Loucy (cell line): Measurements from ENCODE around the gene SIM2.

Experiments used
- H2AFZ ChIP-seq: fragments of 200-600 bp; sonication (generic); 2 replicates; pipeline ENCODE4 v1.6.0; 2016; ENCODE audit warnings: antibody characterized with exemption, mild to moderate bottlenecking, low read length, moderate library complexity
- H3F3A ChIP-seq: fragments of 200-600 bp; 2 replicates; pipeline ENCODE4 v1.6.0; 2016; ENCODE audit warnings: antibody characterized with exemption, low read depth, mild to moderate bottlenecking
- H3K27me3 ChIP-seq: fragments of 200-600 bp; sonication (generic); 2 replicates; pipeline ENCODE4 v1.6.1; 2014; ENCODE audit warnings: low read length, mild to moderate bottlenecking; ENCODE audit not compliant: insufficient read depth, poor library complexity, severe bottlenecking
- H3K36me3 ChIP-seq: fragments of 200-600 bp; sonication (generic); 2 replicates; pipeline ENCODE4 v1.6.1; 2016; ENCODE audit warnings: low read length; ENCODE audit not compliant: insufficient read depth
- H3K4me1 ChIP-seq: fragments of 200-600 bp; sonication (generic); 2 replicates; pipeline ENCODE4 v1.5.1; 2014; ENCODE audit warnings: low read length, mild to moderate bottlenecking; ENCODE audit not compliant: insufficient read depth, poor library complexity, severe bottlenecking
- H3K4me2 ChIP-seq: fragments of 200-600 bp; sonication (generic); 2 replicates; pipeline ENCODE4 v1.6.0; 2014; ENCODE audit warnings: antibody characterized with exemption, low read length, low read depth, mild to moderate bottlenecking; ENCODE audit not compliant: poor library complexity, severe bottlenecking
- H3K4me3 ChIP-seq: fragments of 200-600 bp; sonication (generic); 2 replicates; pipeline ENCODE4 v1.5.1; 2014; ENCODE audit warnings: low read length, mild to moderate bottlenecking, mixed read lengths; ENCODE audit not compliant: poor library complexity, severe bottlenecking
- H3K79me2 ChIP-seq: fragments of 200-600 bp; sonication (generic); 2 replicates; pipeline ENCODE4 v1.6.1; 2014; ENCODE audit warnings: low read length; ENCODE audit not compliant: insufficient read depth
- H3K9ac ChIP-seq: fragments of 200-600 bp; sonication (generic); 2 replicates; pipeline ENCODE4 v1.6.0; 2014; ENCODE audit warnings: mild to moderate bottlenecking, low read depth, low read length, moderate library complexity; ENCODE audit not compliant: poor library complexity, severe bottlenecking
- H3K9me2 ChIP-seq: fragments of 200-600 bp; sonication (generic); replicated peaks from 2 replicates; pipeline ENCODE4 v1.6.1; 2016; ENCODE audit warnings: low read depth, low read length, mixed read lengths
- H3K9me3 ChIP-seq: fragments of 200-600 bp; sonication (generic); 2 replicates; pipeline ENCODE4 v1.6.1; 2014; ENCODE audit warnings: mild to moderate bottlenecking, antibody characterized with exemption, low read length, low read depth; ENCODE audit not compliant: insufficient read depth
- H4K20me1 ChIP-seq: fragments of 200-600 bp; sonication (generic); 2 replicates; pipeline ENCODE4 v1.6.0; 2014; ENCODE audit warnings: antibody characterized with exemption, low read length, mild to moderate bottlenecking; ENCODE audit not compliant: insufficient read depth, poor library complexity, severe bottlenecking
- CTCF ChIP-seq: fragments of 200-600 bp; sonication (generic); conservative IDR thresholded peaks from 2 replicates; pipeline ENCODE4 v1.5.1; 2014; ENCODE audit warnings: mild to moderate bottlenecking, antibody characterized with exemption, low read length
- EZH2phosphoT487 ChIP-seq: fragments of 200-600 bp; IDR thresholded peaks from 2 replicates; pipeline ENCODE4 v1.6.1; 2018; ENCODE audit warnings: antibody characterized with exemption, mild to moderate bottlenecking, moderate library complexity, borderline replicate concordance

The SIM2 gene

DNA sequence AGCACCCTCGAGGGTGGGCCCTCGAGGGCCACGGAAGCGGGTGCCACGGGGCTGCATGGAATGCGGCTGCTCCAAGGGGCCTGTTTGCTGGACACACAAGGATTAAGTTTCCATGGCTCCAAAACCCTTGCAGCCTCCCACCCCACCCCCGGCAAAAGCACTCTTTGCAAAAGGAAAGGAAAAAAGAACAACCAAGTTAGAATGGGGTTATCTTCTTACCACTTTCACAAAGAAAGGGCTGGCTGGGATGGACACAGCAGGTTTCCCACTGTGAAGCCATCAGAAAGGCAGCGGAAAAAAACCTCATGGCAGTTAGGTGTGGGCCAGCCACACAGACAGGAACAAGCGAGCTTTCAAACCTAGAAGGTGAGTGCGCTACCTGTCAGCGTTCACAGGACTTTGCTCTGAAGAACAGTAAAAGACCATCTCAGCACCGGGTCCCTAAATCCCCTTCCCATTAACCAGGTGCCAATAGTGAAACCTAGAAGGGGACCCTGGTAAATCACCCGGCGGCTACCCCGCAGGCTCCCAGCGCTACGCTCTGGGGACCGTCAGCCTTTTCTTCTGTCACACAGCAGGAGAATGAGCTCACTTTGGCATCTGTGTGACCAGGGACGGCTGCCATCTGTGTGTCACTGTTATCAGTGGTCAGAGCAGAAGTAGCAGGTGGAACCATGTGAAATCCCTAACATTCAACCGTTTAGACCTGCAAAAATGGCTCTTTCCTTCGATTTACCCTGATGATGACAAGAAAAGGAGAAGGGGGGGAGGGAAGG, 93.0 kb downstream of the SIM2 start:
- TF ChIP-seq EZH2phosphoT487 (no peak), CTCF (no peak)
- H3F3A ChIP-seq: no peaks in the 10 kb centered on the region
- H2AFZ ChIP-seq: no peak overlapping the region
- no peak overlapping the region for H3K4me2 ChIP-seq
- no peaks in the 10 kb centered on the region for H3K79me2 ChIP-seq
- peaks cover 4% of the 10 kb centered on the region; the same call in 1 of the 2 replicates for H3K9me3 ChIP-seq
- H3K9me2 ChIP-seq: no peaks in the 10 kb centered on the region
- H4K20me1 ChIP-seq: no peaks in the 10 kb centered on the region
- no peaks in the 10 kb centered on the region for H3K36me3 ChIP-seq
- H3K4me1 ChIP-seq: peaks cover 10% of the 10 kb centered on the region
- H3K9ac ChIP-seq: no peak overlapping the region
- no peak overlapping the region for H3K4me3 ChIP-seq
- no peaks in the 10 kb centered on the region for H3K27me3 ChIP-seq

- no peak for TF ChIP-seq CTCF
- TF ChIP-seq EZH2phosphoT487: no peak
- Histone ChIP-seq H3K4me3 (no peak overlapping the region), H3K4me2 (no peak overlapping the region), H3K9ac (no peak overlapping the region), H2AFZ (no peak overlapping the region), H3K4me1 (peaks cover 10% of the 10 kb centered on the region), H4K20me1 (no peaks in the 10 kb centered on the region), H3K9me3 (peaks cover 4% of the 10 kb centered on the region; the same call in 1 of the 2 replicates), H3K27me3 (no peaks in the 10 kb centered on the region), H3F3A (no peaks in the 10 kb centered on the region), H3K9me2 (no peaks in the 10 kb centered on the region), H3K36me3 (no peaks in the 10 kb centered on the region), H3K79me2 (no peaks in the 10 kb centered on the region)
Measured at GRCh38 chr21:36792505-36792967, 93.6 kb downstream of the SIM2 start.

DNA sequence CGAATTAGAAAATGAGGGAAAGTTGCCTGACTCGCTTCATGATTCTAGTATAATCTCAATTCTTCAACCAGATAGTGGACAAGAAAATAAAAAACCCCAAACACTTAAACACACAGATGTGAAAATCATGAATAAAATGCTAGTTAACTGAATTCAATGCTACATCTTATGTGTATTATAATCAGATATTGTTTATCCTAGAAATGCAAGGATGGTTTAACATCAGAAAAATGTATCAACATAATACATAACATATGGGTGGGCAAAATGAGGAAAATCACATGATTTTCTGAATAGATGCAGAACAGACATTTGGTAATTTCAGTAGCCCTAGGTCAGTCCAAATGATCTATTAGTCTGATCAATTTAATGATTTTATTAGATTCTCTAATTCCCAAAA, 97.2 kb downstream of the SIM2 start:
- TF ChIP-seq CTCF: no peak
- TF ChIP-seq EZH2phosphoT487: no peak
- H3K27me3 ChIP-seq: no peaks in the 10 kb centered on the region
- no peak overlapping the region for H3K4me3 ChIP-seq
- peaks cover 14% of the 10 kb centered on the region; the same call in 1 of the 2 replicates for H3K9me3 ChIP-seq
- no peaks in the 10 kb centered on the region for H3F3A ChIP-seq
- H3K79me2 ChIP-seq: no peaks in the 10 kb centered on the region
- no peak overlapping the region for H3K4me2 ChIP-seq
- no peaks in the 10 kb centered on the region for H3K4me1 ChIP-seq
- H3K9ac ChIP-seq: no peak overlapping the region
- H3K9me2 ChIP-seq: no peaks in the 10 kb centered on the region
- no peaks in the 10 kb centered on the region for H4K20me1 ChIP-seq
- no peaks in the 10 kb centered on the region for H3K36me3 ChIP-seq
- no peak overlapping the region for H2AFZ ChIP-seq
